Right lobe of liver (tissue), 6 donors: ENCODE measurements around the gene AFF4. TPM values are rescaled to one million over a fixed set of nuclear protein-coding genes. Genes with fewer than 3 reads are reported as not detected.

Source experiments
- ATAC-seq, 4 donors: fragments of 200-7000 bp; cut with Tn5 transposase; one replicate each; pipeline ENCODE4 v1.9.1; 2020; ENCODE audit warnings: mild to moderate bottlenecking in 4 of 4, moderate library complexity in 4 of 4
- DNase-seq, 3 donors: peaks; one replicate each; pipeline ENCODE4 v3.0.0-alpha.2; 2020
- H3K27ac ChIP-seq, 3 donors: fragments of 200-600 bp; one replicate each; pipeline ENCODE4 v1.8.0; 2022
- H3K27me3 ChIP-seq, 2 donors: fragments of 200-600 bp; one replicate each; pipeline ENCODE4 v1.8.0; 2022
- H3K36me3 ChIP-seq, 4 donors: fragments of 200-600 bp; sonication (generic) in 1 of 4; one replicate each; pipeline versions ENCODE4 v1.5.1 to v1.8.0; 2017 to 2022; ENCODE audit warnings: control low read depth in 1 of 4
- H3K4me1 ChIP-seq, 4 donors: fragments of 200-600 bp; sonication (generic) in 1 of 4; one replicate each; pipeline versions ENCODE4 v1.5.1 to v1.8.0; 2017 to 2022; ENCODE audit warnings: control low read depth in 1 of 4
- H3K4me3 ChIP-seq, 3 donors: fragments of 200-600 bp; one replicate each; pipeline ENCODE4 v1.8.0; 2022
- H3K9me3 ChIP-seq, 4 donors: fragments of 200-600 bp; sonication (generic) in 1 of 4; one replicate each; pipeline versions ENCODE4 v1.5.1 to v1.8.0; 2017 to 2022; ENCODE audit warnings: control low read depth in 1 of 4
- POLR2A ChIP-seq: fragments of 450-650 bp; IDR thresholded peaks from one replicate; pipeline ENCODE4 v1.6.1; 2017; ENCODE audit warnings: antibody characterized with exemption, mild to moderate bottlenecking
- WGBS: methylation state at CpG from one replicate; pipeline ENCODE4 v1.1.6; 2018; ENCODE audit warnings: low coverage, low lambda C conversion rate; ENCODE audit not compliant: insufficient coverage; ENCODE audit errors: missing lambda C conversion rate; 5-methylcytosine and 5-hydroxymethylcytosine counted together
- intact Hi-C, 2 donors: fragments of 100-400 bp; cut with DNase I; formaldehyde crosslinking; loops; one replicate each; pipeline versions ENCODE4 v1.11.2 to v1.14.1; 2022
- total RNA-seq, 6 experiments: library from RNA; depleted of rRNA in 2 of 6; stranded (reverse); fragments of >200 nt in 2 of 6; fragmentation: NEBNext Ultra II Directional in 3 of 6; extraction: Animal tissue kit (Norgen Biotek cat#: 25700) in 3 of 6; gene quantifications; one replicate each; pipeline versions ENCODE4 v1.1.0 to v1.2.4, GENCODE V29; 2016 to 2023
- TF ChIP-seq, protein P1 (sequence below), 4 donors: fragments of 200-600 bp in 3 of 4; fragments of 450-650 bp in 1 of 4; IDR thresholded peaks; one replicate each; pipeline versions ENCODE4 v1.5.1 to v1.8.0; 2016 to 2022; ENCODE audit warnings: antibody characterized with exemption in 4 of 4, mild to moderate bottlenecking in 2 of 4
- donor health status: DM: no; HTN: yes; CAD: no.
- donor health status: DM: no; HTN: no; CAD: no.
- donor health status: DM: no; HTN: no; CAD: no.
- donor health status: DM: no; HTN: yes; CAD: no.
- donor health status: DM: no; HTN: yes; CAD: no.

Gene AFF4
- total RNA-seq, 6 experiments from 2014 or later: 16.4 to 26.8 (median 20.2) TPM

DNA sequence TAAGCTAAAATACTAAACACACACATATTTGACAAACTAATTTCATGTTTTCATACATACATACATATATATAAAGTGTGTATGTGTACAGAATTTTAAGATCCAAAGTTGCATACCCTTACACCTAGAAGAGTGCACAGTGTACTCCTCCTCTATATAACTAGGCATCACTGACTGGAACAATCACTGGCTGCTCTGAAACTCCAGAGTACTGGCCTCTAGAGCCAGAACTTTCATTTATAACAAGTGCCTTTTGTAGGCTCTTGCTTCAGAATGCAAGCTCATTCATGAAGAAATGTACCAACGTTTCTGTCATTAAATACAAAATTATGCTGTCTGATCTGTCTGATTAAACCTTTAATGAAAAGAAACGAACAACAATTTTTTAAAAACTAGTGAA is 86.0 kb downstream of the AFF4 start:
- intact Hi-C loops: no loop called here
- no peaks in the 10 kb centered on the region for H3K27me3 ChIP-seq
- DNase-seq (no peak), ATAC-seq (no peak)
- no peaks in the 10 kb centered on the region for H3K9me3 ChIP-seq
- H3K27ac ChIP-seq: peak overlapping the region in 1 of 3 donors; percentile 96
- no peak overlapping the region for H3K4me3 ChIP-seq
- 47% methylated on average over 2 of the region's 2 CpGs for WGBS
- peaks cover 0 to 68% (median 30%) of the 10 kb centered on the region in 4 donors for H3K36me3 ChIP-seq
- H3K4me1 ChIP-seq: peaks cover 0 to 11% (median 4%) of the 10 kb centered on the region in 4 donors
- TF ChIP-seq POLR2A: no peak
- TF ChIP-seq, protein P1, sequence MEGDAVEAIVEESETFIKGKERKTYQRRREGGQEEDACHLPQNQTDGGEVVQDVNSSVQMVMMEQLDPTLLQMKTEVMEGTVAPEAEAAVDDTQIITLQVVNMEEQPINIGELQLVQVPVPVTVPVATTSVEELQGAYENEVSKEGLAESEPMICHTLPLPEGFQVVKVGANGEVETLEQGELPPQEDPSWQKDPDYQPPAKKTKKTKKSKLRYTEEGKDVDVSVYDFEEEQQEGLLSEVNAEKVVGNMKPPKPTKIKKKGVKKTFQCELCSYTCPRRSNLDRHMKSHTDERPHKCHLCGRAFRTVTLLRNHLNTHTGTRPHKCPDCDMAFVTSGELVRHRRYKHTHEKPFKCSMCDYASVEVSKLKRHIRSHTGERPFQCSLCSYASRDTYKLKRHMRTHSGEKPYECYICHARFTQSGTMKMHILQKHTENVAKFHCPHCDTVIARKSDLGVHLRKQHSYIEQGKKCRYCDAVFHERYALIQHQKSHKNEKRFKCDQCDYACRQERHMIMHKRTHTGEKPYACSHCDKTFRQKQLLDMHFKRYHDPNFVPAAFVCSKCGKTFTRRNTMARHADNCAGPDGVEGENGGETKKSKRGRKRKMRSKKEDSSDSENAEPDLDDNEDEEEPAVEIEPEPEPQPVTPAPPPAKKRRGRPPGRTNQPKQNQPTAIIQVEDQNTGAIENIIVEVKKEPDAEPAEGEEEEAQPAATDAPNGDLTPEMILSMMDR (IDR thresholded peaks at IDR 0.05): no peak

DNA sequence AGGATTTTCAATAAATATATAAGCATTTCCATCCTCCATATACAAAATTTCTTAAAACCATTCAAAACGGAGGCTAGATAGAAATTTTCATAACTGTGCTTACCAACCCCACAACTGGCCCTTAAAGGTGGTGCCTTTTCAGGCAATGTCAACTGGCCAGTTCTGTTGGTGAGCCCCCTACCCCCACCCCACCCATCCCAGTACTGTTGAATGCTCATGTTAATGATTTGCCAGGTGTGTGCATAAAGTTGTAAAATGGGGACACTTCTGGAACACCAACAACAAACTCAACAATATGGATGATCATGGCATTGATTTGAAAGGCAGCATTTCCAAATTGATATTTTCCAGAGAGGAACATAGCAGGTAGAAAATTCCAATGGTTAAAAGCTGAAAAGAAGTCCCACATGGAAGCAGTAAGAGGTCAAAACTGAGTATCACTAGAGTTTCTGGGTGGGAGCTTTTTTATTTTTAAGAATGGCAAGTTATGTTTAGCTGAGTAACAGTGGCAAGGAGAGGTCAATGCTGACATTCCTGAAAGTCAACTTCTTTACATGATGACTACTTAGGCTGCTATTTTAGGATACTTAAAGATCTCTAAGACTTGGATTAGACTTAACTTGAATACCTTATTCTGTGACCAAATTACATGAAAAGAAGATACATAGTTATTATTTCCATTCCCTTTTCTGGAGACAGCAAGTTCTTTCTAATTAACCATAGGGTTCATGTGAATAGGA is 87.2 kb downstream of the AFF4 start:
- peaks cover 0 to 24% (median 10%) of the 10 kb centered on the region in 4 donors for H3K4me1 ChIP-seq
- ATAC-seq (peak in 3 of 4 donors; percentile 29 to 52 (median 29)), DNase-seq (peak in 1 of 3 donors; percentile 44)
- 24% methylated on average over 1 of the region's 1 CpG for WGBS
- TF ChIP-seq, protein P1 (IDR thresholded peaks at IDR 0.05): no peak
- TF ChIP-seq POLR2A: no peak
- peak overlapping the region; percentile 93 to 98 (median 96) for H3K27ac ChIP-seq
- intact Hi-C loops: no loop called here
- H3K9me3 ChIP-seq: no peaks in the 10 kb centered on the region
- H3K27me3 ChIP-seq: no peaks in the 10 kb centered on the region
- H3K36me3 ChIP-seq: peaks cover 0 to 57% (median 23%) of the 10 kb centered on the region in 4 donors
- peak overlapping the region in 2 of 3 donors; percentile 69 to 85 for H3K4me3 ChIP-seq

DNA sequence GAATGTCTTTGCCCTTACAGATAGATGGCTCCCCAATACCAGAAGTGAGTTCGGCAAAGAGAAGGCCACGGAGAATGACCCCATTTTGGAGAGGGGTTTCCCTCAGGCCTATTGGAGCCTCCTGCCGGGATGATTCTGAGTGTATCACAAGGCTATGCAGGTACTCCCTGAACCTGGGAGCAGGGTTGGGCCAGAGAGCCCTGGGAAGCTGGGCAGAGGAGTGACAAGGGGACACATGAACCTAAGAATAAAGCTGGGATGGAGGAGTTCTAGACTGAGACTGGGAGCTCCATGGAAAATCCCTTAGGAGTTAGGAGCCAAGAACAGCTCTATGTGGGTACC is 89.5 kb downstream of the AFF4 start:
- Histone ChIP-seq H3K4me1 (peaks cover 0 to 42% (median 18%) of the 10 kb centered on the region in 4 donors), H3K9me3 (no peaks in the 10 kb centered on the region), H3K27me3 (no peaks in the 10 kb centered on the region), H3K4me3 (peak overlapping the region; percentile 46 to 85 (median 69)), H3K27ac (peak overlapping the region; percentile 93 to 98 (median 96)), H3K36me3 (peaks cover 0 to 39% (median 15%) of the 10 kb centered on the region in 4 donors)
- TF ChIP-seq POLR2A: no peak
- ATAC-seq (peak; percentile 0 to 38 (median 2)), DNase-seq (peak in 1 of 3 donors; percentile 53)
- 37% methylated on average over 2 of the region's 3 CpGs for WGBS
- intact Hi-C loops: loop anchor here in 1 of 2 donors (5.0 kb wide), 1 partner anchor 37 kb away; no protein-coding TSS in a partner anchor

DNA sequence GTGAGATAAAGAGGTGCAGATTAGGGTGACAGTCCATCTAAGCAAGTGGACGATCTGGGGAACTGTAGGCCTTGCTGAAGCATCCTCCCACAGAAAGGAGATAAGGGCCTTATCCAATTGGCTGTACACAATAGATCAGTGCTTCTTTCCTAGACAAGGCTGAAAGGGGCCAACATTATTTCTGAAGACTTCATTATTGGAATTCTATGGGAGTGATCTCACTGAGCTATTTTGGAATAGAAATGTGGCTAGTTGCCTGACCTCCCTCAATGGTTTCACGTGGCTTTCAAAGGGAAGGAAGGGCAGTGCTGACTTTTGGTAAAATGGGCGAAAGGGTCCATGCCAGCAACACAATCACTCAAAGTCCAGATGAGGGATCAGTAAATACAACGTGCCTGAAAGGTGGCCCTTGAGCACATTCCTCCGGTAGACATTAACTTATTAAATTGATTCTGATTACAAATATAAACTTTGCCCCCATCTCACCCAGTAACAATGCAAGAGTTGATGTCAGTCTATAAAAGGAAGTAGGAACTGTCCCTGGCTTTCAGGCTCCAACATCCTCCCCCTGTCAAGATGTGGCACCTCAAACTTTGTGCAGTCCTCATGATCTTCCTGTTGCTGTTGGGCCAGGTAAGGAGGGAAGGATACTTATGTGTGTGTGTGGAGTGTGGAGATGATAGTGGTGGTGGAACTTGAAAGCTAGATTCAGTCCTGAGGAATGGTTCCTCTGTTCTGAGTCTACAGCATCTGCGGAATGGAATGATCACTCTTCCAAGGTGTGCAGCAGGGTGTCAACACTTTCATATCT is 90.1 kb downstream of the AFF4 start, which contains the start of gene LEAP2:
Gene LEAP2 (plus strand): TSS at position 550 of the 811 bp plus-strand sequence. CDS start 27 bp downstream, at position 577.
- Histone ChIP-seq H3K27ac (peak within 1 kb of the TSS; percentile 93 to 98 (median 96)), H3K4me1 (peaks cover 0 to 48% (median 19%) of the 10 kb centered on the region in 4 donors), H3K4me3 (peak within 1 kb of the TSS; percentile 46 to 85 (median 69)), H3K27me3 (no peaks in the 10 kb centered on the region), H3K36me3 (peaks cover 2 to 40% (median 15%) of the 10 kb centered on the region in 4 donors), H3K9me3 (no peaks in the 10 kb centered on the region)
- intact Hi-C loops: loop anchor here in 1 of 2 donors (5.0 kb wide), 1 partner anchor 36 kb away; no protein-coding TSS in a partner anchor
- peak; percentile 45 to 87 (median 69) for DNase-seq
- peak; percentile 60 to 84 (median 72) for ATAC-seq
- TF ChIP-seq, protein P1 (IDR thresholded peaks at IDR 0.05): no peak
- peak; percentile 97 for TF ChIP-seq POLR2A
- 25% methylated on average over 6 of the region's 6 CpGs for WGBS
